GM18858 (cell line): ENCODE measurements around the gene MYO18B.

Experiments
- ATAC-seq: cut with Tn5 transposase; IDR thresholded peaks from one replicate; pipeline ENCODE4 v1.9.1; 2021; ENCODE audit not compliant: unreplicated experiment

MYO18B gene

DNA sequence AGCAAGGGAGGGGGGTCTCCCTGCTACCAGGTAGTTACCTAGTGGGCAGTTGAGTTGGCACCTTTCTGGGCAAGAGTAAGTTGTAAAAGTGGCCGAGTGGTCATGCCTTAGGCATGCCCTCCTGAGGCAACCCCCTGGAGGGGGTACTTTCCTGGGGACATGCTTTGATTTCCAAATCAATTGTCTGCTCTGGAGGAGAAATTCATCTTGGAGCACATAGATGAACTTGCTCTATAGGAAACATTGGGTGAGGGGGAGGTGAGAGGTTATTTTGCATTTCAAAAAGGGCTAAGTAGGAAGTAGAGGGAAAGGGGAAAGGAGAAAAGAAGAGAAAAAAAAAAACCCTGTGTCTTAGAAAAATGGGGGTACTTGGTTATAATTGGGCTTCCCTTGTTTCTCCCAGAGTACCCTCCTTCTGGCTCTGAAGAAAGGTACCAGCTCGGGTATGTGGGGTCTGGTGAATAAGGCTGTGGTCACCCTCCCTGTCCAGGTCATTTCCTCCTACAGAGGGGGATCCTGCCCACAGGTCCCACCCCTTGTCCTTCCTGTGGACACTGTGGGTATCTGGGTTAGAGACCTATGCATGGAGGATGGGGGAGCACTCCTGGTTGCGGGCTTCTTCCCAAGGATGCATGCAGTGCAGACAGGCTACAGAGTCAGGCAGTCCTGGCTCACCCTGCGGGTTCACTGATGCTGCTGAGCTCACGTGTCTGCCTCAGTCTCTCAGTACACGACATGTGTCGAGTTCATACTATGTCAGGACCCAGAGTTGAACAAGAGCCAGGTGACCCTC is 193.5 kb downstream of the MYO18B start:
- ATAC-seq, result no peak

GRCh38 chr22:25938151-25938550 is 196.2 kb downstream of the MYO18B start:
- no peak for ATAC-seq

DNA sequence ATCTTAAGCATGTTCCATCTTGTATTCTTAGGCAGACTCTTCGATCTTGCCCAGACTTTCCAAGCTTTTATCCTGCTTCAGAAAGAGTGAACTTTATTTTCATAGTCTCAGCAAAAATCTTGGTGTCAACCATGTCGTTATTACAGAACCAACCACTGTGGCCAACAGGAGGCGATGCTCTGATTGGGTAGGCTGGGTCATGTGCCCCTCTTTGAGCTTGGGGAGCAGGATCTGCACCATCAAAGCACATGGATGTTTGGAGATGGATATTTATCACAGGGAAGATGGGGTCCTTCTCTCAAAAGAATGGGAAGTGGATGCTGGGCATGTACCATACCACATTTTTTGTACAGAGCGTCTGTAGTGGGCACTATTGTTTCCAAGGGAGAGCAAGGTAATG is 197.4 kb downstream of the MYO18B start:
- ATAC-seq, result no peak

DNA sequence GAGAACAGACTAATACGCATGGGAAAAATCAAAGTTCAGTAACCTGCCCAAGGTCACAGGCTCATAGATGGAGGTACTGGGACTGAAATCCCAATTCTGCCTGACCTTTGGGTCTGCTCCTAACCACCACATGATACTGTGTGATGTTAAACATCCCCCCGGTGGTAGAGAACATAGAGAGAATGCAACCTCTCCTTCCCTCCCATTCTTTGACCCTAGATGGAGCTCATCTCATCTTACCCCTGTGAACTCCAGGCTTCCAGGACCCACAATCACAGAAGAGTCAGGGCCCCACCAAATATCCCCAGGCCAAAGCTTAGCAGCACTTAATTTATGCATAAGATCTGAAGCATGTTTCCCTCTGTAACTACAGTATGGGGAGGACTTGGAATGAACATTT is 198.5 kb downstream of the MYO18B start:
- ATAC-seq, result no peak

DNA sequence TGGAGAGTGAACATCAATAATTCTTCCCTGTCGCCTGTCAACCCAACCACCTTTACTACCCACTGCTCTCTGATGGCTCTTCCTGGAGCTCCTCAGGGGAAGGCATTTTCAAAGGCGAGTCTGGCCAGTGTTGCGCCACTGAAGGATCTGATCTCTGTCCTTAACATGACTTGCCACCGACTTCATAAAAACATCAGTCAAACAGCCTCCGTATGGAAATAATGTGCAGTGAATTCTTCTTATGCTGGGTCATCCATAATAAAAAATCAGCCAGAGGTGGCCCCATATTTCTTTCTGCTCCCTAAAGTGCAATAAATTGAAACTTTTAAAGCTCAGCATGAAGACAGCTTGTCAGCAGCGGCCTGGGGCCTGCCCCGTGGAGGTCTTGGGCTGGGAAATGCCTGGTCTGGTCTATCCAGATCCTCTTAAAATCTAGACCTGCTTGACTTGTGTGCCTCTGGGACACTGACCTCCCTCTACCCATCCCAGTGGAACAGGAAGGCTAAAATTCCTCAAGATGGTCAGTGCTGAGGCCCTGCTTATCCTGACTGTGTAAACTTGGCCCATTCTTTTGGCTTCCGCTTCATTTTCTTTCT is 199.5 kb downstream of the MYO18B start:
- ATAC-seq, result no peak

DNA sequence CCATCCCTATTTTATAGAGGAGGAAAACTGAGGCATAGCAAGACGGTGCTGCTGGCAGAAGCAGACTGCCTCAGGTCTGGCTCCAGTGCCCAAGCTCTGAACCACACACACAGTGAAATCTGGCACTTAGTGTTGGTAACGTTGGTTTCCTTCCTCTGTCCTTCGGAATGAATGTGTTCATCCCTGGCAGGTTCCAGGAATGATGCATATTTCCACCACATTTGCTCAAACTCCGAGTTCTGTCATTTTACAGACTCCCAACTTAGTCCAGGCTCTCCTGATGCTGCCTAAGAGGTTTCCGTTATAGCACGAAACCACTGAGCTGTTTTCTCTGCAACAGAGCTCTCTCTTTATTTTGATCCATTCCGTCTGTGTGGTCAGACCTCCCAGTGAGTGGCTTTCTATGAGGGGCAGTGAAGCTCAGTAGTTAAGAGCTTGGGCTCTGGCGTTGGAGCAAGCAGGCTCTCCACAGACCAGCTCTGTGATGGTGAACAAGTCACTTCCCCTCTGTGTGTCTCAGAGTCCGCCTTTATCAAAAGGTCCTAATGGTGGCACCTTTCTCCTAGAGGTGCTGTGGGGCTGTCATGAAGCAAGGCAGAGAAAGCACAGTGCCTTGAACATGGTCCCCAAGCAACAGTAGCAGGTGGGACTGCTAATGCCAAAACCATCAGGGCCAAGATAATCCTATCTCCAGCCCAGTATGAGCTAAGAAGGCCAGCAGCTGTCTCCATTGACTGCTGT is 200.3 kb downstream of the MYO18B start:
- no peak for ATAC-seq

DNA sequence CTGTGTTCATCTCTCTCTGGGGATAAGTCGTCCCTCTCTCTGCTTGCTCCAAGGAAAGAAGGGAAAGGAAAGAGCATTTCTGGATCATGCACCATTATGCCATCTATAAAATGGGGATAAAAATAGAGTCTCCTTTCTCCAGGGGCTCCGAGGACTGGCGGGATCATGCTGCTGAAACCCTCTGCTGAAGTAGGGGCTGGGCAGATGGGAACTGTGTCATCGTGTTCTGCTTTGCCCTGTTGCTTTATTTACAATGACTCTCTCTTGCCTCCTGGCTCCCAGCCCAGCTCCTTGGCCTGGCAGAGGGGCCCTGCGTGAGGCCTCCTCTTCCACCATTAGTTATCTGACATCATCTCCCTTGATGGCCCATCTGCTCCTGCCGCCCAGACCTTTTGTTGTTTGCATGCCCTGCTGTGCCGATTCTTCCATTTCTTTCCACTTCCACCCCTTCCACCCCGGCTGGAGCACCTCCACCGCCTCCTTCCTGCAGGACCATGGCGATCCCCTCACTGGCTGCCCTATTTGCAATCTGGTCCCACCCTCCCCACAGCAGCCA is 200.9 kb downstream of the MYO18B start:
- no peak for ATAC-seq

DNA sequence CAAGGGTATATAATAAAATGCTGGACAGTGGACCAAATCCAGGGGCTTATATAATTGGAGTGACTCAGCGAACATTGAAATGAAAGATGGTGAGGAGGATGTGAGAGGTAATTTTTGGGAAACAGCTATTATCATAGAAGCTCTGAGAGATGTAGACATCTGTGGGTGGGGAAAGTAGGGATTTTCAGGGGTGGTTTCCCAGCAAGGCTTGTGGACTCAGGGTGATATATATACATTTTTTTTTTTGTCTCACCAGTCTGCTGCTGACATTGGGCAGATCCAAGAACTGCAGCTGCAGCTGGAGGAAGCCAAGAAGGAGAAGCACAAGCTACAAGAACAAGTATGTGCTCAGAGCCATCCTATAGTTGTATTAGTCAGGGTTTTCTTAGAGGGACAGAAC is 208.1 kb downstream of the MYO18B start:
- no peak for ATAC-seq

- ATAC-seq, result no peak
These were observed 211.3 kb downstream of the MYO18B start for GRCh38 chr22:25953276-25953675.

- no peak for ATAC-seq
These were observed 211.9 kb downstream of the MYO18B start for GRCh38 chr22:25953919-25954318.

- no peak for ATAC-seq
These were observed 213.3 kb downstream of the MYO18B start for GRCh38 chr22:25955323-25955722.

- no peak for ATAC-seq
These were observed 214.8 kb downstream of the MYO18B start for GRCh38 chr22:25956801-25957200.

DNA sequence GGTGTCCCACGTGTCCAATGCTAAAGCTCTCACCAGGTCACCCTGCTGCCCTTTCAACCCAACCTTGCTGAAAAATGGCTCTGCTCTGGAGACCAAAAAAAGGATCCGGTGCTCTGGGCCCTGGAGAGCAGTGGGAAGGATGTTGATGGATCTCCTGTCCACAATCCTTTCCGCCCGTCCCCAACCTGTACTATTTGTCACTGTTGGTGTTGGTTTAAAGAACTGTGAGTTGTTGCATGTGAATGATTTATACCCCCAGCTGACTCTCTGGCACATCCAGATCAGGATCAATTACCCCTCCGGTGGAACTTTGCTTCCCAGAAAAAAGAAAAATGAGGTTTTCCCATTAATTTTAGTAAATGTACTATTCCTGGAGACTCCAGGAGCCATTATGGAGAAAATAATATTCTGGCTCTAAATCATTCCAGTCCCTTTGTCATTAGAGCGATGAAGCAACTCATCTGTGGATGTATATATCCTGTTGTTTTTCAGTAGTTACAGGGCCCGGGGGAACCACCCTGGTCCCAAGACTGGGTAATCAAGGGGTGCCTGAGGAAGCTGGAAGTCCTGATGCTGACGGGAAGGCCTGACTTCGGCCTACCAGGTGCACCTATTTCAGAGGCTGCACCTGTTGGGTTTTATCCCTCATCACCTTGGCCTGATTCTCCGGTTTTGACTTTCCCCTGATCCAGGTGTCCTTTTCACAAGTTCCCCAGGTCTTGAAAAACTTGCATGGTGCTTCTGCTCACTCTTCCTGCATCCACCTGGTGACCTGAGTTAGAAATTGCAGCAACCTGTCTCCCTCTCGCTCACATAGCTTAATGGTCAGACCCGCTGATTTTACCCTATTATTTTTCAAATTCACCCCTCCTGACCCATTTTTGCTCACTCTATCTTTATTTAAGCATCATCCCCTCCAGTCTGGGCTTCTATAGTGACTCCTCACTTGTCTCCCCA is 218.1 kb downstream of the MYO18B start:
- ATAC-seq, result no peak

DNA sequence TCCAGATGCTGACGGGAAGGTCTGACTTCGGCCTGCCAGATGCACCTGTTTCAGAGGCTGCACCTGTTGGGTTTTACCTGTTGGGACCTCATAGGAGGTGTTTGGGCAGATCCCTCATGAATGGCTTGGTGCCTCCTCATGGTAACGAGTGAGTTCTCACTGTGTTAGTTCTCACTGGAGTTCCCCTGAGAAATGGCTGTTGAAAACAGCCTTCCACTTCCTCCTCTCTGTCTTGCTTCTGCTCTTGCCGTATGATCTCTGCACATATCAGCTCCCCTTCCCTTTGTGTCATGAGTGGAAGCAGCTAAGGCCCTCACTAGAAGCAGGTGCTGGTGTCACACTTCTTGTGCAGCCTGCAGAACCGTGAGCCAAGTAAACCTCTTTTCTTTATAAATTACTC is 219.7 kb downstream of the MYO18B start:
- ATAC-seq, result no peak

GRCh38 chr22:25962711-25963110 is 220.7 kb downstream of the MYO18B start:
- no peak for ATAC-seq

DNA sequence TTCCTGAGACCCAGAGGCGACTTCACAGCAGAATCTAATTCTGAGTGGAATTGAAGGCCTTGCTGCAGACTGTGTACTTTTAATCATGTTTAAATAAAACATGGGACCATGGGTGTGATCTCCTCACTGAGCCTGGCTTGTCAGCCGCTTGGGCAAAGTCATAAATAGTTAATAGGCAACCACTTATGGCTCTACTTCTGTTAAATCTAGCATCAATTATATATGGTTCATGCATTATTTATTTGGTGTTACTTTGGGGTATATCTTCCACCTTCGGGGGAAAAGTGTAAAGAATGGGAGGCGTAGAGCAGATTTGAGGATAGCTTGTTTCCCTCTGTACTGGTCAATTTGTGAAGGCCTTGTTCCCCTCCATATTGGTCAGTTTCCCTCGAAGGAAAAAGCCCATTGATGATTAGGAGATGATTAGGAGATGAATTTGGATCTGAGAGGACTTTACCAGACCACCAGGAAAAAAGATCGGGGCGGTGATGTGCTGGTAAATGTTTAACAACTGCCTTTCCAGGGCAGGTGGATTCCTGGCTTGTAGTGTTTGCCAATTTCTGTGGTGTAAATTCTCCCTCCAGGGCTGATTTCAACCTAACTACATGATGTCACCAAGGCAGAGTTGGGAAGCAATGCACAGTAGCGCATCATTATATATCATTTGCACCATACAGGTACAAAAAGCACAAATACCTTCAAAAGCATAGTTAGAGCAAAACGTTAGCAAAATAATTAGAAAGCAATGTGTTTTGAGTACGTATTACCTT is 223.2 kb downstream of the MYO18B start:
- no peak for ATAC-seq

DNA sequence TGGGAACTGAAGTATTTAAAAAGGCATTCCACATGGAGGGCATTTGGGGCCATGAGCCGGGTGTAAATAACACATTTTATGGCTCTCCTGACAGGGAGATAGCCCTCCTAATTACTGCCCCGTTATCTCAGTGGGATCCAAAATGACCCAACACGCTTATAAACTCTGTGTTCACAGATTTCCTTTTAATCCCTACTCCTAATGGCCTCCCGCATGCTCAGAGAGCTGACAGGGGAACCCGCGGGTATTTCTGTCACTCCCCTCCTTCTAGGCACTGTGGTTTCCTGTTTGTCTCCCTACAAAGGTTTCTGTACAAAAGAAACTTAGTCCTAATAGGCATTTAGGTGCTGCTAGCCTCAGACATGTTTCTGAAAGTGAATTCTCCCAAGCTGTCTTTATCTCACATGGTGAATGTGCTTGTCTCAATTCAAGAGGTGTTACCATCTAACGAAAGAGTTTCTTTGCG is 224.5 kb downstream of the MYO18B start:
- no peak for ATAC-seq

- ATAC-seq, result no peak
These were observed 227.3 kb downstream of the MYO18B start for GRCh38 chr22:25969286-25969685.

DNA sequence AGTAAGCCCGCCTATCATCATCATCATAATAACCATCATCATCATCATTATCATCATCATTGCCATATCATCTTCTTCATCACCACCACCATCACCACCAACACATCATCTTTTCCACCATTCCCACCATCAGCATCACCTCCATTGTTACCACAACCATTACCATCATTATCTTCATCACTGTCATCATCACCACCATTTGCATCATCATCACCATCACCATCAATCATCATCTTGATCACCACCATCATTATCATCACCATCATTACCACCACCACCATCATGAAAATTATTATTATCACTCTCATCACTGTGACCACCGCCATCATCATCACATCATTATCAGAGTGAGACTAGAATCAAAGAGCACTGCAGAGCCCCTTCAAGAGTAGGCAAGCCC is 227.9 kb downstream of the MYO18B start:
- no peak for ATAC-seq

- no peak for ATAC-seq
These were observed 228.5 kb downstream of the MYO18B start for GRCh38 chr22:25970374-25970911.
